ENCODE data around the gene C6orf141.

GRCh38 chr6:49548613-49549304 is 1.7 kb upstream of the C6orf141 start:
- TF ChIP-seq POLR2AphosphoS5 (IDR thresholded peaks at IDR 0.05; ENCODE audit: low read depth, low read length) (no peak), EZH2phosphoT487 (IDR thresholded peaks at IDR 0.05; ENCODE audit: borderline replicate concordance) (no peak), CTCF (IDR thresholded peaks at IDR 0.05 in 2 of 3, conservative IDR thresholded peaks at IDR 0.05 in 1 of 3; ENCODE audit: borderline replicate concordance in 1 of 3, insufficient read depth in 1 of 3, low read depth in 2 of 3, low read length in 2 of 3) (peak; percentile 17 to 36 (median 26); a peak in 3 of 6 replicates), ZBTB33 (IDR thresholded peaks at IDR 0.05; ENCODE audit: extremely low read depth, insufficient replicate concordance, low read length) (no peak), POLR2A (IDR thresholded peaks at IDR 0.05; ENCODE audit: borderline replicate concordance, extremely low read depth, insufficient read depth, insufficient read length) (no peak), SP1 (IDR thresholded peaks at IDR 0.05; ENCODE audit: low read depth) (no peak), YY1 (IDR thresholded peaks at IDR 0.05; ENCODE audit: extremely low read depth, insufficient replicate concordance, low read depth, low read length) (no peak), EZH2 (IDR thresholded peaks at IDR 0.05) (no peak), FOSL1 (IDR thresholded peaks at IDR 0.05; ENCODE audit: low read depth) (no peak), MAX (IDR thresholded peaks at IDR 0.05) (no peak), RAD21 (IDR thresholded peaks at IDR 0.05; ENCODE audit: low read depth) (peak; percentile 29; the same call in 1 of the 2 replicates), SRF (IDR thresholded peaks at IDR 0.05; ENCODE audit: low read depth) (no peak)

Measured in HCT116 (cell line).